COLO668 (cell line): ENCODE results near the gene GEMIN7.
A peak's percentile ranks its signal among the peaks of the same experiment; 100 is the strongest.

Source experiments
- DNase-seq: peaks from one replicate; lab custom pipeline; 2025; ENCODE audit not compliant: unreplicated experiment; lab: John Stamatoyannopoulos, UW

GEMIN7 gene

GRCh38 chr19:45059258-45059965 is 19.6 kb upstream of the GEMIN7 start:
- DNase-seq, result peak; percentile 82

DNA sequence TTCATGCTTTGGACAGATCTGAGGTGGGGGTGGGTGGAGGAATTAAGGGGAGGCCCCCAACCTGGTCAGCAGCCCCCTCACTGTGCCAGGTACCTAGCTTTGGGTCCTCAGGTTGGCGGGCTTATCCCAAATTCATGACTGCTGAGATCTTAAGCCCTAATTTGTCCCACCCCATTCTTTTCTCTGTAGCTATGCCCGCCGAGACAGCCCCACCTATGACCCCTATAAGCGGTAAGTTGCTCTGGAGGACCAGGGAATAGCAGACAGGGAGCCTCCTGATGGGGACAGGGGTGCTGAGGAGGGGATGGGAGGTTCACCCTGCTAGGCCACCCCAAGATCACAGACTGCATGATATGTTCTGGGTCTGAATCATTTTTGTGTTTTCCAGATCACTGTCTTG is 17.1 kb upstream of the GEMIN7 start:
- DNase-seq, result no peak

DNA sequence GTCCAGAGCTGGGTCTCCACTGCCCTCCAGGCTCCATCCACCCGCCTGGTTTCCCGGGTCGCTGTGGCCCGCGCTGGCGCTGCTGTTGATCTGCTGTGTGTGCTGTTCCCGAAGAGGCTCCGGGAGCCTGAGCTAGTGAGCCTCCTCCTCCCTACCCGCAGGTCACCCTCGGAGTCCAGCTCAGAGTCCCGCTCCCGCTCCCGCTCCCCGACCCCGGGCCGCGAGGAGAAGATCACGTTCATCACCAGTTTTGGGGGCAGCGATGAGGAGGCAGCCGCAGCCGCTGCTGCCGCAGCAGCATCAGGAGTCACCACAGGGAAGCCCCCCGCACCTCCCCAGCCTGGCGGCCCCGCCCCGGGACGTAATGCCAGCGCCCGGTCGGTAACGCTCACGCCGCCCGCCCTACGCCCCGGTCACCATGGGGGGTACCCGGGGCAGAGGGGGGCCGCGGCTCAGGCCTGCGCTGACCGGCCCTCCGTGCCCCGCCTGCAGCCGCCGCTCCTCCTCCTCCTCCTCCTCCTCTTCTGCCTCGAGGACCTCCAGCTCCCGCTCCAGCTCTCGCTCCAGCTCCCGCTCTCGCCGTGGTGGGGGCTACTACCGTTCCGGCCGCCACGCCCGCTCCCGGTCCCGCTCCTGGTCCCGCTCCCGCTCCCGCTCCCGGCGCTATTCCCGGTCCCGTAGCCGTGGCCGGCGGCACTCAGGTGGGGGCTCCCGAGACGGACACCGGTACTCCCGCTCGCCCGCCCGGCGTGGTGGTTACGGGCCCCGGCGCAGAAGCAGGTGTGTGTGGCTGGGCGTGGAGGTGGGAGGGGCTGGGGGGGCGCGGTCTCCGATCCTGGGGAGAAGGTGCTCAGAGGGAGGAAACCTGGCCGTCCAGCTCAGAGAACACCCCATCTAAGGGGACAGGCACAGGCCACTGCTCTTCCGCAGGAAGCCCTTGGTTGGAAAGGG is 14.9 kb upstream of the GEMIN7 start:
- no peak for DNase-seq

- DNase-seq, result no peak
These were observed 12.0 kb upstream of the GEMIN7 start for GRCh38 chr19:45066921-45067661.

DNA sequence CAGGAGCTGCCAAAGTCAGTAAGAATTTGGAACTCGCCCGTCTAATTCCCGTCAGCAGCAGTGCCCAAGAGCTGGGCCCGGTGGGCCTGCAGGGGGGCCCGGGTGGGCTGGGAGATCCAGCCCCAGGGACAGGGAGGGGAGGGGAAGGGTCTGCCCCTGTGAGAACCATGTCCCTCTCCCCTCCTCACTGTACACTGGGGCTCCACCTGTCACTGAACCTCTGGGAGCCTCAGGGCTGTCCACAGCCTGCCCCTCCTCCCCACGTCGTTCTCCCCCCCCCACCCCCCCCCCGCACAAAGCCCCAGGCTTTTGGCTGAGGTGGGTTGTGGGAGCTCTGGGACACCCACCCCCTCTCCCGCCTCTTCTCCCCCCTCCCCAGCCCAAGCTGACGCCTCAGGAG is 11.0 kb upstream of the GEMIN7 start:
- no peak for DNase-seq

DNA sequence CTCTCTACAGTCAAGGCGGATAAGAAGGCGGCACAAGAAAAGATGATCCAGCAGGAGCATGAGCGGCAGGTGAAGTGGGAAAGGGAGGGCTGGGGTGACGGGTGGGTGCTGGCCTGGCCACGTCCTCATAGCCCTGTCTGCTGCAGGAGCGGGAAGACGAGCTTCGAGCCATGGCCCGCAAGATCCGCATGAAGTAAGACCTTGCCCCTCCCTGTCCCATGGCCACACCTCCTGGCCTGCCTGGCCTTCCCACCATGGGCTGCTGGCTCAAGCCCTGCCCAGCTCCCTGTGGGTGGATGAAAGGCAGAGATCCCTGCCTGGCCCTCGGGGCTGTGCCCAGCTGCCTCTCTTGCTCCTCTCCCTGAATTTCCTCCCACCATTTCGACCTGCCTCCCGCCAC is 10.0 kb upstream of the GEMIN7 start:
- no peak for DNase-seq

GRCh38 chr19:45070214-45070613 is 8.8 kb upstream of the GEMIN7 start:
- no peak for DNase-seq

GRCh38 chr19:45070861-45071544 is 8.1 kb upstream of the GEMIN7 start:
- DNase-seq, result no peak

DNA sequence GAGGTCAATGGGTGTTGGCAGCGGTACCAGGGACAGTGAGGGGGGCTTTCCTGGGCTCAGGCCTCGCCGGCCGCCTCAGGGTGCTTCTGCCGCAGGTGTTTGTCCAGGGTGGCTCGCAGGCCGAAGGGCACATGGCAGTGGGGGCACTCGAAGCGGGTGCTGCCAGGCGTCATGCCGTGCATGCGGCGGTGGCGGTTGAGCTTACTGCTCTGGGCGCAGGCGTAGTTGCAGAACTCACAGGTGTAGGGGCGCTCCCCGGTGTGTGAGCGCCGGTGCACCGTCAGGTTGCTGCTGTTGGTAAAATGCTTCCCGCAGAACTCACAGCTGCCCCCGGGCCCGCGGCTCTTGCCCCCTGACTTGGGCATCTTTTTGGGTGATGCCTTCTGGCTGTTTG is 7.5 kb upstream of the GEMIN7 start:
- DNase-seq, result no peak

- DNase-seq, result no peak
These were observed 6.9 kb upstream of the GEMIN7 start for GRCh38 chr19:45071969-45072790.

DNA sequence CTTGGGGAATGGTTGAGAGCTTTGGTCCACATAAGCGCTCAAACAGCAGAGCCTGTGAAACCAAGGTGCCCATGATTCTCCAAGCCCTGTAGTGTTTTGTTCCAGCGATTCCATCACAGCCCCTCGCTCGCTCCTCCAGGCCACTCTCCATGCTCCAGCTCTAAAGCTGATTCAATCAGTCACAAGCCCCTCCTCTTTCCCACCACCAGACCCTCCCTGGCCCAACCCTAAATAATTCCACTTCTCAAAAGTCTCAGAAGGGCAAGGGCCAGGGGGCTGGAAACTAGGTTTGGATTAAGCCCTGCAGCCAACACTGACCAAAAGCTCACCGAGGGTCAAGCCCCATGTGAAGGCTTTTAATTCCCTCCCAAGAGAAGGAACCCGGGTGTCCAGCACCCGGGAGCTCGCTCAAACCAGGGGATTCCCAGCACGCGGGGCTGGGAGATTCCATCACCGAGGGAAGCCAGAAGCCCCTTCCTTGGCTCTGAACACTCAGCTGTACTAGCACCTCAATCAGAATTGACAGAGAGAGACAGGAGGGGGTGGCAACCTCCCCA is 4.2 kb upstream of the GEMIN7 start:
- no peak for DNase-seq

GRCh38 chr19:45075301-45076028 is 3.6 kb upstream of the GEMIN7 start:
- peak; percentile 74 for DNase-seq

- peak; percentile 92 for DNase-seq
These were observed 2.8 kb upstream of the GEMIN7 start, which contains the start of gene ZNF296 for GRCh38 chr19:45076029-45076850. Gene ZNF296 (minus strand): TSS chr19:45076478. CDS start chr19:45076373, 105 bp downstream.

DNA sequence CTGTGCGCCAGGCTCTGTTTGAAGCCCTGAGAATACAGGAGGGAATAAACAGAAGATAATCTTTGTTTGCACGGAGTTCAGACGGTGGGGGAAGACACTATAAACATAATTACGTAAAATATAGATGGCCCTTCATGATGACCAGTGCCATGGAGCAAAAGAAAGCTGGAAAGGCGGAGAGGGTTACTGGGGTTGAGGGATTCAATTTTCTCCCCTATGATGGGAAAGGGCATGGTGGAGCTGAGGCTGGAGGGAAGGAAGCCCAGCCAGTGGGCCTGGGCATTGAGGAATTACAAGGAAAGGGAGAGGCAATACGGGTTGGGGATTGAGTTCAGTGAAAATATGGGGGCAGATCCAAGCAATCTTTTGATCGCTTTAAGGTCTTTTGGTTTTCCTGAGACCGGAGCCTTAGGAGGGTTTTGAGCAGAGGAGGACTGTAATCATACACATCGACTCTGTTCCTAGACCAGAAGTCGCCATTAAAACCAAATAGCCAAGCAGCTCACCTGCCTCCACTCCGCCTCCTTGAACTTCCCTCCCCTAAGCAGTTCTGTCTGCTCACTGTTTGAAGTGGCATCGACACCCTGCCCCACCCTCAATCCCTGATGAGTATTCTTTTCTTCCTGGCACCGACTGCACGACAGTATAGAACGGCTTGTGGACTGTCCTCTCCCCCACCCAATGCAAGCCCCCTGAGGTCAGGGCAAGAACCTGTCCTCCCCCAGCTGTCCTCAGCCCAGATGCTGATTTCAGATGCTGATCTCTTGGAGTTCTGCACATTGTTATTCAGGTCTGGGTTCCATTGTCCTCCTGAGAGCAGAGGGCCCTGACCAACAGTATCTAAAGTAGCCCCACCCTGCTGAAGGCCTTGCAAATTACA is 2.0 kb upstream of the GEMIN7 start:
- no peak for DNase-seq

- DNase-seq, result no peak
These were observed 534 bp upstream of the GEMIN7 start for GRCh38 chr19:45078390-45079062.

GRCh38 chr19:45079911-45080370 is 881 bp downstream of the GEMIN7 start:
- peak; percentile 51 for DNase-seq
